Fibroblast of pulmonary artery (primary cell): ENCODE data around the gene CLDN8.

Experiments used
- DNase-seq: peaks from one replicate; pipeline ENCODE4 v3.0.0-alpha.2; 2010; ENCODE audit warnings: low read depth
- H3K4me3 ChIP-seq: replicated peaks from 2 replicates; pipeline ENCODE4 v1.5.1; 2011; ENCODE audit warnings: low read depth, mild to moderate bottlenecking, control low read depth, low read length, moderate library complexity
- TF ChIP-seq, protein P1 (sequence below): IDR thresholded peaks from 2 replicates; pipeline ENCODE4 v1.5.1; 2011; ENCODE audit warnings: mild to moderate bottlenecking, control low read depth, low read length, inconsistent platforms; ENCODE audit errors: missing control alignments

The CLDN8 gene

DNA sequence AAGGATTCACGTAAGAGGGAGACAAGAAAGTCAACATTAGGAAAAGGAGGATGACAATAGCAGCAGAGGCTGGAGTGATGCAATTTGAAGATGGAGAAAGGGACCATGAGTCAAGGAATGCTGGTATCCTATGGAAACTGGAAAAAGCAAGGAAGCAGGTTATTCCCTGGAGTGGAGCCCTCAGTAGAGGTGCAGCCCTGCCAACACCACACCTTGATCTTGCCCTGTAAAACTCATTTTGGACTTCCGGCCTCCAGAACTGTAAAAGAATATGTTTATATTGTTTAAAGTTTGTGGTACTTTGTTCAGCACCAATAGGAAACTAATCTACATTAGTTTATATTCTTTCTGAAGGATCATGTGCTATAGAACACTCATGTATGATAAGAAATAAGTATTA lies 29.7 kb downstream of the CLDN8 start:
- no peak for DNase-seq
- TF ChIP-seq, protein P1, sequence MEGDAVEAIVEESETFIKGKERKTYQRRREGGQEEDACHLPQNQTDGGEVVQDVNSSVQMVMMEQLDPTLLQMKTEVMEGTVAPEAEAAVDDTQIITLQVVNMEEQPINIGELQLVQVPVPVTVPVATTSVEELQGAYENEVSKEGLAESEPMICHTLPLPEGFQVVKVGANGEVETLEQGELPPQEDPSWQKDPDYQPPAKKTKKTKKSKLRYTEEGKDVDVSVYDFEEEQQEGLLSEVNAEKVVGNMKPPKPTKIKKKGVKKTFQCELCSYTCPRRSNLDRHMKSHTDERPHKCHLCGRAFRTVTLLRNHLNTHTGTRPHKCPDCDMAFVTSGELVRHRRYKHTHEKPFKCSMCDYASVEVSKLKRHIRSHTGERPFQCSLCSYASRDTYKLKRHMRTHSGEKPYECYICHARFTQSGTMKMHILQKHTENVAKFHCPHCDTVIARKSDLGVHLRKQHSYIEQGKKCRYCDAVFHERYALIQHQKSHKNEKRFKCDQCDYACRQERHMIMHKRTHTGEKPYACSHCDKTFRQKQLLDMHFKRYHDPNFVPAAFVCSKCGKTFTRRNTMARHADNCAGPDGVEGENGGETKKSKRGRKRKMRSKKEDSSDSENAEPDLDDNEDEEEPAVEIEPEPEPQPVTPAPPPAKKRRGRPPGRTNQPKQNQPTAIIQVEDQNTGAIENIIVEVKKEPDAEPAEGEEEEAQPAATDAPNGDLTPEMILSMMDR = no peak
- H3K4me3 ChIP-seq = no peak overlapping the region

GRCh38 chr21:30168086-30168485 lies 47.8 kb downstream of the CLDN8 start:
- no peak for DNase-seq
- TF ChIP-seq, protein P1 = no peak
- H3K4me3 ChIP-seq = no peak overlapping the region

GRCh38 chr21:30166705-30167104 lies 49.2 kb downstream of the CLDN8 start, which contains the start of gene CLDN17:
Gene CLDN17 (minus strand): TSS chr21:30166805. CDS start chr21:30166617, 188 bp downstream.
- DNase-seq = no peak
- TF ChIP-seq, protein P1 = no peak
- no peak within 1 kb of the TSS for H3K4me3 ChIP-seq

- TF ChIP-seq, protein P1 = no peak
- H3K4me3 ChIP-seq = no peak overlapping the region
- DNase-seq = no peak
These were observed 49.7 kb downstream of the CLDN8 start for GRCh38 chr21:30166171-30166570.

DNA sequence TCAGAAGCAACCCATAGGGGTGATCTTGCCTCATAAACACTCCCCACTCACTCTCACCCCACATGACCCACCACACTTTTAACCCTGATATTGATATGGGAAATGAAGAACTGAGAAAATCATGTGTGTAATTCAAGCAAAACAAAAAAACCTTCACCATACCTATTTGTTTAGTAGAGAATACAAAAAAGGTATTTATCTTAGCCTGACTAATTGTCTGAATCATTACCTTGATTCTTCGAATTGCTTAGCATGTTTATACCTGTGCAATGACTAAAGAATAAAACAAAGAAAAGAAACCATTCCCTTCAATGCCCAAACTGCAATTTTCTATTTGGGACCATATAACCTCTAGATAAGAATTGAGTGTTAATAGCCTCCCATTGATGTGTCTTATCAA lies 51.1 kb downstream of the CLDN8 start:
- DNase-seq = no peak
- H3K4me3 ChIP-seq = no peak overlapping the region
- TF ChIP-seq, protein P1 = no peak
